Kasumi-1 (cell line): Measurements from ENCODE around the gene CD82.
A peak's percentile ranks its signal among the peaks of the same experiment; 100 is the strongest.

ENCODE experiments used
- DNase-seq, 2 experiments: peaks; one replicate each; lab custom pipeline; 2025; lab: John Stamatoyannopoulos, UW

CD82 gene

GRCh38 chr11:44601471-44602370 lies 36.3 kb downstream of the CD82 start:
- no peak for DNase-seq

- DNase-seq, result no peak
Measured at GRCh38 chr11:44602891-44603310, 37.4 kb downstream of the CD82 start.

- DNase-seq, result no peak
Measured at GRCh38 chr11:44604171-44604581, 38.7 kb downstream of the CD82 start.

GRCh38 chr11:44605068-44605708 lies 39.7 kb downstream of the CD82 start:
- DNase-seq, result no peak

- DNase-seq, result no peak
Measured at GRCh38 chr11:44605965-44606364, 40.5 kb downstream of the CD82 start.

GRCh38 chr11:44606472-44606871 lies 41.0 kb downstream of the CD82 start:
- no peak for DNase-seq

- DNase-seq, result no peak
Measured at GRCh38 chr11:44607319-44607962, 42.0 kb downstream of the CD82 start.

GRCh38 chr11:44607987-44608386 lies 42.5 kb downstream of the CD82 start:
- no peak for DNase-seq

GRCh38 chr11:44608651-44608990 lies 43.2 kb downstream of the CD82 start:
- DNase-seq, result no peak

- DNase-seq, result peak; percentile 17 to 33
Measured at GRCh38 chr11:44608991-44609782, 43.7 kb downstream of the CD82 start.

GRCh38 chr11:44609783-44610155 lies 44.3 kb downstream of the CD82 start:
- no peak for DNase-seq

GRCh38 chr11:44610186-44610955 lies 44.9 kb downstream of the CD82 start:
- DNase-seq, result no peak

- no peak for DNase-seq
Measured at GRCh38 chr11:44611088-44611487, 45.6 kb downstream of the CD82 start.

GRCh38 chr11:44611687-44612434 lies 46.4 kb downstream of the CD82 start:
- DNase-seq, result peak; percentile 26 to 38

- no peak for DNase-seq
Measured at GRCh38 chr11:44613153-44613552, 47.7 kb downstream of the CD82 start.

- no peak for DNase-seq
Measured at GRCh38 chr11:44614281-44614775, 48.9 kb downstream of the CD82 start.

- no peak for DNase-seq
Measured at GRCh38 chr11:44615041-44615755, 49.7 kb downstream of the CD82 start.

GRCh38 chr11:44615913-44616791 lies 50.7 kb downstream of the CD82 start:
- no peak for DNase-seq
